Adrenal gland (tissue), 12 donors: ENCODE measurements around the gene GRXCR1. TPM values are rescaled to one million over a fixed set of nuclear protein-coding genes. Genes with fewer than 3 reads are reported as not detected.

Experiments
- DNase-seq, 7 donors: peaks; one replicate each; pipeline ENCODE4 v3.0.0-alpha.2; 2019 to 2020
- H3K27ac ChIP-seq, 5 donors: fragments of 200-600 bp; sonication (generic) in 4 of 5; 1 replicate in 3 of 5; 2 replicates in 2 of 5; pipeline versions ENCODE4 v1.5.1 to v1.8.0; 2016 to 2020; ENCODE audit warnings: mild to moderate bottlenecking in 1 of 5
- H3K27me3 ChIP-seq: fragments of 200-600 bp; 2 replicates; pipeline ENCODE4 v1.8.0; 2021
- H3K36me3 ChIP-seq, 2 donors: fragments of 200-600 bp; replicated peaks in 1 of 2; 1 replicate in 1 of 2; 2 replicates in 1 of 2; pipeline versions ENCODE4 v1.5.1 to v1.8.0; 2018 to 2022
- H3K4me1 ChIP-seq, 2 donors: fragments of 200-600 bp; replicated peaks in 1 of 2; 1 replicate in 1 of 2; 2 replicates in 1 of 2; pipeline versions ENCODE4 v1.5.1 to v1.8.0; 2018 to 2021
- H3K4me3 ChIP-seq, 4 donors: fragments of 200-600 bp; sonication (generic) in 3 of 4; one replicate each; pipeline ENCODE4 v1.5.1; 2016 to 2018
- H3K9me3 ChIP-seq, 3 donors: fragments of 200-600 bp; sonication (generic) in 1 of 3; replicated peaks in 1 of 3; 1 replicate in 2 of 3; 2 replicates in 1 of 3; pipeline versions ENCODE4 v1.5.1 to v1.8.0; 2016 to 2021
- POLR2A ChIP-seq, 2 donors: fragments of 450-650 bp; IDR thresholded peaks; one replicate each; pipeline ENCODE4 v1.6.1; 2017; ENCODE audit warnings: antibody characterized with exemption in 2 of 2, mild to moderate bottlenecking in 2 of 2, moderate library complexity in 1 of 2
- WGBS, 4 donors: extraction: QIAGEN DNeasy Blood & Tissue Kit in 2 of 4; methylation state at CpG; one replicate each; pipeline versions ENCODE4 v1.1.5 to v1.1.7; 2013 to 2017; 5-methylcytosine and 5-hydroxymethylcytosine counted together
- intact Hi-C, 2 donors: fragments of 100-400 bp; cut with DNase I; formaldehyde crosslinking; loops; one replicate each; pipeline versions ENCODE4 v1.14.1 to v1.15.0; 2022 to 2023
- polyA plus RNA-seq, 3 donors: library from polyadenylated mRNA; stranded (reverse); fragments of 200-250 nt in 2 of 3; fragments of 350-450 nt in 1 of 3; fragmentation: Illumina TruSeq in 1 of 3; extraction: RNeasy Lipid Tissue Mini Kit (QIAGEN cat#74804) in 1 of 3; gene quantifications; one replicate each; pipeline ENCODE4 v1.2.3, GENCODE V29; 2013 to 2014
- total RNA-seq, 9 donors: library from RNA; depleted of rRNA in 4 of 9; stranded (reverse); fragments of >200 nt in 4 of 9; fragments of 120-200 nt in 1 of 9; fragmentation: NEBNext Ultra II Directional in 1 of 9; extraction: Animal tissue kit (Norgen Biotek cat#: 25700) in 1 of 9; gene quantifications; one replicate each; pipeline versions ENCODE4 v1.1.0 to v1.2.4, GENCODE V29; 2013 to 2023
- TF ChIP-seq, protein P1 (sequence below), 6 experiments: fragments of 450-650 bp in 4 of 6; fragments of 200-600 bp in 2 of 6; sonication (generic) in 1 of 6; IDR thresholded peaks; 1 replicate in 5 of 6; 2 replicates in 1 of 6; pipeline versions ENCODE4 v1.5.1 to v1.8.0; 2016 to 2021; ENCODE audit warnings: antibody characterized with exemption in 6 of 6, mild to moderate bottlenecking in 2 of 6, moderate library complexity in 1 of 6
- donor health status: healthy with polysubstance abuse.
- donor health status: Bipolar disorder and iron deficiency.
- donor health status: DM: yes; HTN: yes; CAD: no.
- donor health status: DM: no; HTN: no; CAD: no.
- donor health status: DM: no; HTN: no; CAD: no.
- donor health status: DM: yes; HTN: yes; CAD: no.

Gene GRXCR1
- total and polyA plus RNA-seq, 12 donors: not detected

DNA sequence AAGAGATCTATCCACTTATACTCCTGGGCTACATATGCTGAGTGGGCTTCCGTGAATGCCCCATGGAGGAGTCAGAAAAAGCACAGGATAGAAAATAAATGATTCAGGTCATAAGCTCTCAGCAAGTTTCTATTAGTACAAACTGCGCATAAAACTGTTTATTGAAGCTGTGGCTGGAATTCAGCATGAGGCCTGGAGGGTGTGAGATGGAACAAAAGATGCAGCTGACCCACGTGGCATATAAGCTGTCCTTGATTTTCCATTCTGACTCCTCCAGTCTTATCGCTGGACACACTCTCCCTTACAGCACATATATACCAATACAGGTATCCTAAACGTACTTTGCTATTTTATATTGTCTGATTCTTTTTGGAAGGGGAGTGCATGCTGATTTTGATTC lies 17.9 kb downstream of the GRXCR1 start:
- Histone ChIP-seq H3K36me3 (no peaks in the 10 kb centered on the region), H3K9me3 (no peaks in the 10 kb centered on the region), H3K27ac (no peak overlapping the region), H3K4me3 (no peak overlapping the region), H3K4me1 (no peaks in the 10 kb centered on the region), H3K27me3 (no peaks in the 10 kb centered on the region)
- whole genome bisulfite sequencing, 4 donors: 64 to 70% (median 67%) methylated on average over 5 of the region's 5 CpGs
- intact Hi-C loops: no loop called here
- TF ChIP-seq, protein P1, sequence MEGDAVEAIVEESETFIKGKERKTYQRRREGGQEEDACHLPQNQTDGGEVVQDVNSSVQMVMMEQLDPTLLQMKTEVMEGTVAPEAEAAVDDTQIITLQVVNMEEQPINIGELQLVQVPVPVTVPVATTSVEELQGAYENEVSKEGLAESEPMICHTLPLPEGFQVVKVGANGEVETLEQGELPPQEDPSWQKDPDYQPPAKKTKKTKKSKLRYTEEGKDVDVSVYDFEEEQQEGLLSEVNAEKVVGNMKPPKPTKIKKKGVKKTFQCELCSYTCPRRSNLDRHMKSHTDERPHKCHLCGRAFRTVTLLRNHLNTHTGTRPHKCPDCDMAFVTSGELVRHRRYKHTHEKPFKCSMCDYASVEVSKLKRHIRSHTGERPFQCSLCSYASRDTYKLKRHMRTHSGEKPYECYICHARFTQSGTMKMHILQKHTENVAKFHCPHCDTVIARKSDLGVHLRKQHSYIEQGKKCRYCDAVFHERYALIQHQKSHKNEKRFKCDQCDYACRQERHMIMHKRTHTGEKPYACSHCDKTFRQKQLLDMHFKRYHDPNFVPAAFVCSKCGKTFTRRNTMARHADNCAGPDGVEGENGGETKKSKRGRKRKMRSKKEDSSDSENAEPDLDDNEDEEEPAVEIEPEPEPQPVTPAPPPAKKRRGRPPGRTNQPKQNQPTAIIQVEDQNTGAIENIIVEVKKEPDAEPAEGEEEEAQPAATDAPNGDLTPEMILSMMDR (IDR thresholded peaks at IDR 0.05): no peak
- no peak for TF ChIP-seq POLR2A (IDR thresholded peaks at IDR 0.05)
- no peak for DNase-seq

DNA sequence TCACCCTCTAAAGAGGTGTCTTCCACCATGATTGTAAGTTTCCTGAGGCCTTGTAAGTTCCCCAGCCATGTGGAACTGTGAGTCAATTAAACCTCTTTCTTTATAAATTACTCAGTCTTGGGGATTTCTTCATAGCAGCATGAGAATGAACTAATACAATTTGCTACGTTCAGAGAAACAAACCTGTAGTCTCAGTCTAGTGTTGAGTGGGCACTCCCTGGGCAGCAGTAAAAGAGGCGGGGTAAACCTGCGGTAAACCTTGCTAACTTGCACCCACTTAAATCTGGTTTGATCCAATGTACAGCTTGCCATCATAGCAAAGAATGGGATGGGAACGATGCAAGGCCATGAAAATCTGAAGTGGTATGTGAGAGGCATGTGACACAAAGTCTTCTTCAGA lies 22.4 kb downstream of the GRXCR1 start:
- Histone ChIP-seq H3K4me1 (no peaks in the 10 kb centered on the region), H3K27me3 (no peaks in the 10 kb centered on the region), H3K36me3 (no peaks in the 10 kb centered on the region), H3K27ac (no peak overlapping the region), H3K4me3 (no peak overlapping the region), H3K9me3 (no peaks in the 10 kb centered on the region)
- WGBS, 4 donors: 72 to 84% (median 79%) methylated on average over 4 of the region's 4 CpGs
- intact Hi-C loops: no loop called here
- no peak for DNase-seq
- TF ChIP-seq POLR2A (IDR thresholded peaks at IDR 0.05): no peak
- TF ChIP-seq, protein P1 (IDR thresholded peaks at IDR 0.05): no peak

DNA sequence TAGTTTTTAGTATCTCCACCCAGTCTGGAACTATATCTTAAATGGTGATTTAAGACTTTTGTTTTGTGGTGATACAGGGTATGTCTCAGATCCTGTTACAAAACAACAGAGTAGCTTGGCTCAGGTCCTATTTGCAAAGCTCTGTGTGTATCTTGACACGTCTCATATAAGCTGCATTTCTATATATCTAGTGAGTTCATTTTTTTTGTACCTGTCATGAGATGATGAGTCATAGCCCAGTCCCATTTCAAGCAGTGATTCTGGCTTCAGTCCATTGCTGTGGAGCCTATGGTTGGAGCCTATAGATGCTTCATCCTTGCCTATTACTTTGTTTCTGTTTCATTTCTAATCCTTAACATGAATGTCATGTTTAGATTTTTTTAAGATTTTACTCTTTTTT lies 23.0 kb downstream of the GRXCR1 start:
- no peaks in the 10 kb centered on the region for H3K4me1 ChIP-seq
- TF ChIP-seq, protein P1 (IDR thresholded peaks at IDR 0.05): no peak
- no peak for TF ChIP-seq POLR2A (IDR thresholded peaks at IDR 0.05)
- H3K9me3 ChIP-seq: no peaks in the 10 kb centered on the region
- H3K27ac ChIP-seq: no peak overlapping the region
- H3K36me3 ChIP-seq: no peaks in the 10 kb centered on the region
- WGBS, 4 donors: 0 to 46% (median 29%) methylated on average over 1 of the region's 1 CpG
- H3K4me3 ChIP-seq: no peak overlapping the region
- H3K27me3 ChIP-seq: no peaks in the 10 kb centered on the region
- DNase-seq: no peak
- intact Hi-C loops: no loop called here

DNA sequence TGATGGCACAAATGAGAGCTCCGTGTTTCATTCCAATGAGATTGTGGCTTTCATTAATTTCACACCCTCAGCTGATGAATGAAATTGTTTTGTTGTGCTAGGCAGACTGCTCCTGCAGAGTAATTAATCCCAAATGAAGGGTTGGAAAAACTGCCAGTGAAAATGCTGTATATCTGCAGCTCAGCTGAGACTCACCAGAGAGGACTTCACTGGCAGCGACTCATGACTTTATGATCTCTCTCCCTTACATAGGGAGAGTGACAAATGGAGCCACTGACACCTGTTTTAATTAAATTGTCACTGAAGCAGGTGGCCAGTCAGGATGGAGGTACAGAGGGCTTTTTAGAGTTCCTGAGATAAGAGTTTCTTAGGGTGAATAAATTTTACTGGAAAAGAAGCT lies 24.8 kb downstream of the GRXCR1 start:
- 59 to 80% (median 76%) methylated on average over 2 of the region's 2 CpGs for WGBS, 4 donors
- no peak overlapping the region for H3K27ac ChIP-seq
- no peak overlapping the region for H3K4me3 ChIP-seq
- no peaks in the 10 kb centered on the region for H3K9me3 ChIP-seq
- intact Hi-C loops: no loop called here
- no peak for DNase-seq
- TF ChIP-seq, protein P1 (IDR thresholded peaks at IDR 0.05): no peak
- no peak for TF ChIP-seq POLR2A (IDR thresholded peaks at IDR 0.05)
- H3K27me3 ChIP-seq: no peaks in the 10 kb centered on the region
- no peaks in the 10 kb centered on the region for H3K36me3 ChIP-seq
- no peaks in the 10 kb centered on the region for H3K4me1 ChIP-seq
